ENCODE measurements around the gene TMEM94.

The TMEM94 gene

GRCh38 chr17:75491680-75492079 is 35.2 kb downstream of the TMEM94 start:
- Histone ChIP-seq H3K27me3 (ENCODE audit: control insufficient read depth, insufficient read depth, low read length) (no peaks in the 10 kb centered on the region), H3K9ac (ENCODE audit: low read depth, low read length) (no peak overlapping the region), H3K9me3 (replicated peaks; ENCODE audit: low read length) (no peaks in the 10 kb centered on the region), H3K4me1 (ENCODE audit: control insufficient read depth, insufficient read depth, low read length) (no peaks in the 10 kb centered on the region), H3K4me2 (ENCODE audit: low read length) (no peak overlapping the region), H3K36me3 (ENCODE audit: insufficient read depth, low read length) (peaks cover 42% of the 10 kb centered on the region), H3K4me3 (ENCODE audit: low read length) (no peak overlapping the region)

GRCh38 chr17:75492555-75493168 is 36.2 kb downstream of the TMEM94 start:
- Histone ChIP-seq H3K27me3 (ENCODE audit: control insufficient read depth, insufficient read depth, low read length) (no peaks in the 10 kb centered on the region), H3K36me3 (ENCODE audit: insufficient read depth, low read length) (peaks cover 46% of the 10 kb centered on the region)

GRCh38 chr17:75493476-75494129 is 37.2 kb downstream of the TMEM94 start:
- no peaks in the 10 kb centered on the region for H3K27me3 ChIP-seq (ENCODE audit: control insufficient read depth, insufficient read depth, low read length)
- no peak overlapping the region for H3K4me3 ChIP-seq (ENCODE audit: low read length)
- no peak overlapping the region for H3K9ac ChIP-seq (ENCODE audit: low read depth, low read length)
- no peak overlapping the region for H3K4me2 ChIP-seq (ENCODE audit: low read length)
- H3K4me1 ChIP-seq (ENCODE audit: control insufficient read depth, insufficient read depth, low read length): no peaks in the 10 kb centered on the region
- H3K36me3 ChIP-seq (ENCODE audit: insufficient read depth, low read length): peaks cover 54% of the 10 kb centered on the region
- no peaks in the 10 kb centered on the region for H3K9me3 ChIP-seq (replicated peaks; ENCODE audit: low read length)

More at GRCh38 chr17:75492555-75493168, 36.2 kb downstream of the TMEM94 start:
- H3K9ac ChIP-seq (ENCODE audit: low read depth, low read length): no peak overlapping the region
- H3K4me1 ChIP-seq (ENCODE audit: control insufficient read depth, insufficient read depth, low read length): no peaks in the 10 kb centered on the region
- H3K9me3 ChIP-seq (replicated peaks; ENCODE audit: low read length): no peaks in the 10 kb centered on the region
- no peak overlapping the region for H3K4me3 ChIP-seq (ENCODE audit: low read length)
- H3K4me2 ChIP-seq (ENCODE audit: low read length): no peak overlapping the region

- Histone ChIP-seq H3K4me3 (ENCODE audit: low read length) (no peak overlapping the region), H3K27me3 (ENCODE audit: control insufficient read depth, insufficient read depth, low read length) (no peaks in the 10 kb centered on the region), H3K36me3 (ENCODE audit: insufficient read depth, low read length) (peaks cover 61% of the 10 kb centered on the region)
These were observed 38.0 kb downstream of the TMEM94 start for GRCh38 chr17:75494326-75494877.

GRCh38 chr17:75496005-75496404 is 39.6 kb downstream of the TMEM94 start:
- Histone ChIP-seq H3K4me1 (ENCODE audit: control insufficient read depth, insufficient read depth, low read length) (no peaks in the 10 kb centered on the region), H3K9ac (ENCODE audit: low read depth, low read length) (no peak overlapping the region), H3K4me2 (ENCODE audit: low read length) (no peak overlapping the region), H3K36me3 (ENCODE audit: insufficient read depth, low read length) (peaks cover 70% of the 10 kb centered on the region), H3K4me3 (ENCODE audit: low read length) (no peak overlapping the region), H3K27me3 (ENCODE audit: control insufficient read depth, insufficient read depth, low read length) (no peaks in the 10 kb centered on the region), H3K9me3 (replicated peaks; ENCODE audit: low read length) (no peaks in the 10 kb centered on the region)

More at GRCh38 chr17:75494326-75494877, 38.0 kb downstream of the TMEM94 start:
- no peaks in the 10 kb centered on the region for H3K9me3 ChIP-seq (replicated peaks; ENCODE audit: low read length)
- no peak overlapping the region for H3K4me2 ChIP-seq (ENCODE audit: low read length)
- H3K4me1 ChIP-seq (ENCODE audit: control insufficient read depth, insufficient read depth, low read length): no peaks in the 10 kb centered on the region
- H3K9ac ChIP-seq (ENCODE audit: low read depth, low read length): no peak overlapping the region

GRCh38 chr17:75498039-75498725 is 41.7 kb downstream of the TMEM94 start:
- H3K4me2 ChIP-seq (ENCODE audit: low read length): no peak overlapping the region
- H3K9me3 ChIP-seq (replicated peaks; ENCODE audit: low read length): no peaks in the 10 kb centered on the region
- no peak overlapping the region for H3K9ac ChIP-seq (ENCODE audit: low read depth, low read length)
- peaks cover 55% of the 10 kb centered on the region for H3K36me3 ChIP-seq (ENCODE audit: insufficient read depth, low read length)
- no peaks in the 10 kb centered on the region for H3K4me1 ChIP-seq (ENCODE audit: control insufficient read depth, insufficient read depth, low read length)
- no peak overlapping the region for H3K4me3 ChIP-seq (ENCODE audit: low read length)
- no peaks in the 10 kb centered on the region for H3K27me3 ChIP-seq (ENCODE audit: control insufficient read depth, insufficient read depth, low read length)

- H3K4me3 ChIP-seq (ENCODE audit: low read length): no peak overlapping the region
- peaks cover 51% of the 10 kb centered on the region for H3K36me3 ChIP-seq (ENCODE audit: insufficient read depth, low read length)
- H3K4me2 ChIP-seq (ENCODE audit: low read length): no peak overlapping the region
- H3K4me1 ChIP-seq (ENCODE audit: control insufficient read depth, insufficient read depth, low read length): no peaks in the 10 kb centered on the region
- no peaks in the 10 kb centered on the region for H3K9me3 ChIP-seq (replicated peaks; ENCODE audit: low read length)
- no peak overlapping the region for H3K9ac ChIP-seq (ENCODE audit: low read depth, low read length)
- H3K27me3 ChIP-seq (ENCODE audit: control insufficient read depth, insufficient read depth, low read length): no peaks in the 10 kb centered on the region
These were observed 42.3 kb downstream of the TMEM94 start for GRCh38 chr17:75498726-75499213.

GRCh38 chr17:75499313-75500022 is 43.0 kb downstream of the TMEM94 start:
- Histone ChIP-seq H3K9me3 (replicated peaks; ENCODE audit: low read length) (no peaks in the 10 kb centered on the region), H3K9ac (ENCODE audit: low read depth, low read length) (no peak overlapping the region), H3K4me2 (ENCODE audit: low read length) (no peak overlapping the region), H3K27me3 (ENCODE audit: control insufficient read depth, insufficient read depth, low read length) (no peaks in the 10 kb centered on the region), H3K4me1 (ENCODE audit: control insufficient read depth, insufficient read depth, low read length) (no peaks in the 10 kb centered on the region), H3K36me3 (ENCODE audit: insufficient read depth, low read length) (peaks cover 46% of the 10 kb centered on the region), H3K4me3 (ENCODE audit: low read length) (no peak overlapping the region)

- Histone ChIP-seq H3K36me3 (ENCODE audit: insufficient read depth, low read length) (peaks cover 40% of the 10 kb centered on the region), H3K4me3 (ENCODE audit: low read length) (no peak overlapping the region), H3K27me3 (ENCODE audit: control insufficient read depth, insufficient read depth, low read length) (no peaks in the 10 kb centered on the region), H3K4me2 (ENCODE audit: low read length) (no peak overlapping the region), H3K9me3 (replicated peaks; ENCODE audit: low read length) (no peaks in the 10 kb centered on the region), H3K9ac (ENCODE audit: low read depth, low read length) (no peak overlapping the region), H3K4me1 (ENCODE audit: control insufficient read depth, insufficient read depth, low read length) (no peaks in the 10 kb centered on the region)
These were observed 44.2 kb downstream of the TMEM94 start for GRCh38 chr17:75500419-75501216.

- H3K4me1 ChIP-seq (ENCODE audit: control insufficient read depth, insufficient read depth, low read length): no peaks in the 10 kb centered on the region
- no peaks in the 10 kb centered on the region for H3K9me3 ChIP-seq (replicated peaks; ENCODE audit: low read length)
- peaks cover 38% of the 10 kb centered on the region for H3K36me3 ChIP-seq (ENCODE audit: insufficient read depth, low read length)
- H3K4me3 ChIP-seq (ENCODE audit: low read length): no peak overlapping the region
- no peak overlapping the region for H3K4me2 ChIP-seq (ENCODE audit: low read length)
- H3K27me3 ChIP-seq (ENCODE audit: control insufficient read depth, insufficient read depth, low read length): no peaks in the 10 kb centered on the region
- no peak overlapping the region for H3K9ac ChIP-seq (ENCODE audit: low read depth, low read length)
These were observed 45.1 kb downstream of the TMEM94 start for GRCh38 chr17:75501378-75502071.

Measured in skeletal muscle satellite cell (primary cell).